ENCODE data around the gene SFXN4.

DNA sequence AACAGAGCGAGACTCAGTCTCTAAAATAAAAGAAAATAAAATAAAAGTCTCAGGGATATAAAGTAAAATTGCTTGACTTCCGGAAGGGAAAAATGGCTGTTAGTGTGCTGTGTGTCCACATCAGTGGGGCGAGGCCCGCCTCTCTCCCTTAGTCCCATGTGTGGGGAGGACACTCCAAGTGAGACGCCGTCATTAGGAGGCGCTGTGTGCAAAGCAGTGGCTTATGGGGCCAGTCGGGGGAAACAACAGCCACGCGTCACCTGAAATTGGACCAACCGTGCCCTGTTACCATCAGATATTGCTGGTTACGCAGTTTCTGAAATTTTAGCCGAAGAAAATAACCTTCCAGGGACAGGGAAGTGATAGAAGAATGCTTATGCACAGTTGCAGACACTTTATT lies 15.8 kb downstream of the SFXN4 start:
- TF ChIP-seq, protein P1, sequence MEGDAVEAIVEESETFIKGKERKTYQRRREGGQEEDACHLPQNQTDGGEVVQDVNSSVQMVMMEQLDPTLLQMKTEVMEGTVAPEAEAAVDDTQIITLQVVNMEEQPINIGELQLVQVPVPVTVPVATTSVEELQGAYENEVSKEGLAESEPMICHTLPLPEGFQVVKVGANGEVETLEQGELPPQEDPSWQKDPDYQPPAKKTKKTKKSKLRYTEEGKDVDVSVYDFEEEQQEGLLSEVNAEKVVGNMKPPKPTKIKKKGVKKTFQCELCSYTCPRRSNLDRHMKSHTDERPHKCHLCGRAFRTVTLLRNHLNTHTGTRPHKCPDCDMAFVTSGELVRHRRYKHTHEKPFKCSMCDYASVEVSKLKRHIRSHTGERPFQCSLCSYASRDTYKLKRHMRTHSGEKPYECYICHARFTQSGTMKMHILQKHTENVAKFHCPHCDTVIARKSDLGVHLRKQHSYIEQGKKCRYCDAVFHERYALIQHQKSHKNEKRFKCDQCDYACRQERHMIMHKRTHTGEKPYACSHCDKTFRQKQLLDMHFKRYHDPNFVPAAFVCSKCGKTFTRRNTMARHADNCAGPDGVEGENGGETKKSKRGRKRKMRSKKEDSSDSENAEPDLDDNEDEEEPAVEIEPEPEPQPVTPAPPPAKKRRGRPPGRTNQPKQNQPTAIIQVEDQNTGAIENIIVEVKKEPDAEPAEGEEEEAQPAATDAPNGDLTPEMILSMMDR (IDR thresholded peaks at IDR 0.05) = peak; percentile 32
- TF ChIP-seq EZH2 (IDR thresholded peaks at IDR 0.05) = no peak
